ENCODE results near the gene GALNT13.

GALNT13 gene

GRCh38 chr2:154228566-154229280 is 357.0 kb downstream of the GALNT13 start:
- ATAC-seq: no peak

- no peak for ATAC-seq
Observed at GRCh38 chr2:154229966-154230365, 358.2 kb downstream of the GALNT13 start.

GRCh38 chr2:154231021-154231420 is 359.3 kb downstream of the GALNT13 start:
- no peak for ATAC-seq

GRCh38 chr2:154233231-154233630 is 361.5 kb downstream of the GALNT13 start:
- no peak for ATAC-seq

- no peak for ATAC-seq
Observed at GRCh38 chr2:154238252-154238651, 366.5 kb downstream of the GALNT13 start.

- no peak for ATAC-seq
Observed at GRCh38 chr2:154240316-154240715, 368.6 kb downstream of the GALNT13 start.

- ATAC-seq: no peak
Observed at GRCh38 chr2:154240921-154241379, 369.2 kb downstream of the GALNT13 start.

GRCh38 chr2:154242687-154243086 is 371.0 kb downstream of the GALNT13 start:
- no peak for ATAC-seq

GRCh38 chr2:154243685-154244084 is 372.0 kb downstream of the GALNT13 start:
- no peak for ATAC-seq

GRCh38 chr2:154244932-154245331 is 373.2 kb downstream of the GALNT13 start:
- no peak for ATAC-seq

GRCh38 chr2:154247503-154247902 is 375.8 kb downstream of the GALNT13 start:
- ATAC-seq: no peak

GRCh38 chr2:154256136-154256535 is 384.4 kb downstream of the GALNT13 start:
- ATAC-seq: no peak

GRCh38 chr2:154259030-154259429 is 387.3 kb downstream of the GALNT13 start:
- no peak for ATAC-seq

- no peak for ATAC-seq
Observed at GRCh38 chr2:154261473-154262027, 389.8 kb downstream of the GALNT13 start.

GRCh38 chr2:154263206-154263605 is 391.5 kb downstream of the GALNT13 start:
- no peak for ATAC-seq

- ATAC-seq: no peak
Observed at GRCh38 chr2:154264024-154264423, 392.3 kb downstream of the GALNT13 start.

GRCh38 chr2:154267983-154268382 is 396.3 kb downstream of the GALNT13 start:
- no peak for ATAC-seq

- no peak for ATAC-seq
Observed at GRCh38 chr2:154280543-154280942, 408.8 kb downstream of the GALNT13 start.

GRCh38 chr2:154289870-154290269 is 418.1 kb downstream of the GALNT13 start:
- ATAC-seq: no peak

GRCh38 chr2:154291511-154291910 is 419.8 kb downstream of the GALNT13 start:
- ATAC-seq: no peak

- ATAC-seq: no peak
Observed at GRCh38 chr2:154291927-154292326, 420.2 kb downstream of the GALNT13 start.

GRCh38 chr2:154293864-154294263 is 422.1 kb downstream of the GALNT13 start:
- no peak for ATAC-seq

- ATAC-seq: no peak
Observed at GRCh38 chr2:154306266-154306970, 434.7 kb downstream of the GALNT13 start.

GRCh38 chr2:154307007-154307406 is 435.3 kb downstream of the GALNT13 start:
- ATAC-seq: no peak
